Left ventricle myocardium inferior (tissue), 1 donor: ENCODE measurements around the gene HYKK. TPM values are rescaled to one million over a fixed set of nuclear protein-coding genes. Genes with fewer than 3 reads are reported as not detected.

Source experiments
- DNase-seq: peaks from one replicate; pipeline ENCODE4 v3.0.0-alpha.2; 2020
- H3K27ac ChIP-seq: fragments of 200-600 bp; replicated peaks from 2 replicates; pipeline ENCODE4 v1.8.0; 2021
- H3K27me3 ChIP-seq: fragments of 200-600 bp; 2 replicates; pipeline ENCODE4 v1.8.0; 2021; ENCODE audit warnings: low read depth
- H3K36me3 ChIP-seq: fragments of 200-600 bp; 2 replicates; pipeline ENCODE4 v1.8.0; 2021
- H3K4me1 ChIP-seq: fragments of 200-600 bp; 2 replicates; pipeline ENCODE4 v1.8.0; 2021
- H3K4me3 ChIP-seq: fragments of 200-600 bp; 2 replicates; pipeline ENCODE4 v1.8.0; 2021; ENCODE audit warnings: mild to moderate bottlenecking, moderate library complexity
- H3K9me3 ChIP-seq: fragments of 200-600 bp; replicated peaks from 2 replicates; pipeline ENCODE4 v1.8.0; 2021
- intact Hi-C: fragments of 100-400 bp; cut with micrococcal nuclease; formaldehyde crosslinking; loops from one replicate; pipeline ENCODE4 v1.11.0; 2022
- total RNA-seq: library from RNA; stranded (reverse); fragmentation: NEBNext Ultra II Directional; extraction: Animal tissue kit (Norgen Biotek cat#: 25700); gene quantifications from one replicate; pipeline ENCODE4 v1.2.1, GENCODE V29; 2021
- TF ChIP-seq, protein P1 (sequence below): fragments of 200-600 bp; IDR thresholded peaks from 2 replicates; pipeline ENCODE4 v1.8.0; 2021; ENCODE audit warnings: antibody characterized with exemption, mild to moderate bottlenecking, borderline replicate concordance
- donor health status: DM: no; HTN: yes; CAD: no; lungs with severe emphysema.

Gene HYKK
- total RNA-seq, 1 donor from 2014 or later: 6.9 TPM

DNA sequence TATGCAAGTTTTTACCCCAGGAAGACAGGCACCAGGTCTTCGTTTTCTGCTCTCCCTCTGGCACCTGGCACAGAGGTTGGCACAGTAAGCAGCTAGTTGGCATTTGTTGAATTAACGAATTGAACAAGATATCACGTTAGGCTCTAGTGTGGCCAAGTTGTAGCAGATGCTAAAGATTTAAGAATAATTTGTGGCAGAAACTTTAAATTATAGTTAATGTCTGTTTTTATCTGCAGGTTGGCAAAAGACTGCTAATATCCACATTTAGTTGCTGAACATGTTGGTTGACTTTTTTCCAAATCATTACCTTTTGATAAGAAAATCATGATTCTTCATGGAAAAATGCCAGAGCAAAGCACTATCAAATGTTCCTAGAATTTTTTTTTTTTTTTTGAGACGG is 66.0 kb downstream of the HYKK start:
- TF ChIP-seq, protein P1, sequence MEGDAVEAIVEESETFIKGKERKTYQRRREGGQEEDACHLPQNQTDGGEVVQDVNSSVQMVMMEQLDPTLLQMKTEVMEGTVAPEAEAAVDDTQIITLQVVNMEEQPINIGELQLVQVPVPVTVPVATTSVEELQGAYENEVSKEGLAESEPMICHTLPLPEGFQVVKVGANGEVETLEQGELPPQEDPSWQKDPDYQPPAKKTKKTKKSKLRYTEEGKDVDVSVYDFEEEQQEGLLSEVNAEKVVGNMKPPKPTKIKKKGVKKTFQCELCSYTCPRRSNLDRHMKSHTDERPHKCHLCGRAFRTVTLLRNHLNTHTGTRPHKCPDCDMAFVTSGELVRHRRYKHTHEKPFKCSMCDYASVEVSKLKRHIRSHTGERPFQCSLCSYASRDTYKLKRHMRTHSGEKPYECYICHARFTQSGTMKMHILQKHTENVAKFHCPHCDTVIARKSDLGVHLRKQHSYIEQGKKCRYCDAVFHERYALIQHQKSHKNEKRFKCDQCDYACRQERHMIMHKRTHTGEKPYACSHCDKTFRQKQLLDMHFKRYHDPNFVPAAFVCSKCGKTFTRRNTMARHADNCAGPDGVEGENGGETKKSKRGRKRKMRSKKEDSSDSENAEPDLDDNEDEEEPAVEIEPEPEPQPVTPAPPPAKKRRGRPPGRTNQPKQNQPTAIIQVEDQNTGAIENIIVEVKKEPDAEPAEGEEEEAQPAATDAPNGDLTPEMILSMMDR: no peak
- Histone ChIP-seq H3K4me1 (peaks cover 5% of the 10 kb centered on the region), H3K4me3 (no peak overlapping the region), H3K9me3 (no peaks in the 10 kb centered on the region), H3K27ac (no peak overlapping the region), H3K36me3 (no peaks in the 10 kb centered on the region), H3K27me3 (peaks cover 12% of the 10 kb centered on the region)
- no peak for DNase-seq
- intact Hi-C loops: no loop called here

DNA sequence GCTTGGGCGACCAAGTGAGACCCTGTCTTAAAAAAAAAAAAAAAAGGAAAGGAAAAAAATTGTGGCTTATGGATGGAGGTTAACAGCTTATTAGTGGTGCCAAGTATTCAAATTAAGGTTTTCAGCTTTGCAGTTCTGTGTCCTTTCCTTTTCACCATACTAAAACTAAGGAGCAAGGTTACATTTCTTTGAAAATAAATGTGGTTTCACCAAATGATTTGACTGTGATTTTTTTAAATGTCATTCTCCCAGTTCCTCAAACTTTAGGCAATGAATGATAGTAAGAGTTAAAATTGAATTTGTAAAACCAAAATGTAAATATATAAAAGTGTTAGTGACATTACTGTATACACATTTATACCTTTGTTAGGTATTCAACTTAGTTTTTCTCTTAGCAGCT is 67.6 kb downstream of the HYKK start:
- no peaks in the 10 kb centered on the region for H3K36me3 ChIP-seq
- no peaks in the 10 kb centered on the region for H3K9me3 ChIP-seq
- no peak for DNase-seq
- no peak overlapping the region for H3K27ac ChIP-seq
- intact Hi-C loops: no loop called here
- TF ChIP-seq, protein P1: no peak
- H3K4me3 ChIP-seq: no peak overlapping the region
- H3K27me3 ChIP-seq: peaks cover 6% of the 10 kb centered on the region
- peaks cover 5% of the 10 kb centered on the region for H3K4me1 ChIP-seq

Other genes starting within 250 kb of the HYKK start
- 115 TPM for gene DNAJA4, start 243.0 kb upstream of the HYKK start, total RNA-seq
- 24.6 TPM for gene SKIC8, start 208.0 kb upstream of the HYKK start, total RNA-seq
- not detected for gene CRABP1, start 167.2 kb upstream of the HYKK start, total RNA-seq
- 23.6 TPM for gene IREB2, start 69.4 kb upstream of the HYKK start, total RNA-seq
- gene PSMA4, start 32.9 kb downstream of the HYKK start, total RNA-seq: 109 TPM
- 2.2 TPM for gene CHRNA5, start 57.9 kb downstream of the HYKK start, total RNA-seq
- 0.25 TPM for gene CHRNA3, start 113.4 kb downstream of the HYKK start, total RNA-seq
- not detected for gene CHRNB4, start 133.6 kb downstream of the HYKK start, total RNA-seq